Activated gamma-delta T cell treated with Interleukin-2 at 50 U/mL for 16 hours (primary cell): ENCODE results near the gene GRK2.
"Not testable (repeated sequence)": the region's sequence is repeated elsewhere in the genome, so short reads cannot be mapped to it uniquely, and the experiment has no call there.

Source experiments
- DNase-seq: peaks from one replicate; pipeline ENCODE4 v3.0.0-alpha.2; 2020

Gene GRK2

DNA sequence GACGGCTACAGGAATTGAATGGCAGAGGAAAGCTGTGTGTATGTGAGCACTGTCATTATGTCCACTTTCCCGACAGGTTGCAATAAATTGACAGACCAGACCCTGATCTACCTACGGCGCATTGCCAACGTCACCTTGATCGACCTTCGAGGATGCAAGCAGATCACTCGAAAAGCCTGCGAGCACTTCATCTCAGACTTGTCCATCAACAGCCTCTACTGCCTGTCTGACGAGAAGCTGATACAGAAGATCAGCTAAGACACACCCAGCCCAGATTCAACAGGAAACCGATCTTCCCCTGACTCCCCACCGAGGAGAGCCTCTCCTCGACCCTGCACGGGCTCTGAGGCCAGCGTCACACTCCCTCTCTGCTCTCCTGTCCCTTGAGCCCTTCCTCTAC lies 11.5 kb upstream of the GRK2 start:
- DNase-seq, result no peak

DNA sequence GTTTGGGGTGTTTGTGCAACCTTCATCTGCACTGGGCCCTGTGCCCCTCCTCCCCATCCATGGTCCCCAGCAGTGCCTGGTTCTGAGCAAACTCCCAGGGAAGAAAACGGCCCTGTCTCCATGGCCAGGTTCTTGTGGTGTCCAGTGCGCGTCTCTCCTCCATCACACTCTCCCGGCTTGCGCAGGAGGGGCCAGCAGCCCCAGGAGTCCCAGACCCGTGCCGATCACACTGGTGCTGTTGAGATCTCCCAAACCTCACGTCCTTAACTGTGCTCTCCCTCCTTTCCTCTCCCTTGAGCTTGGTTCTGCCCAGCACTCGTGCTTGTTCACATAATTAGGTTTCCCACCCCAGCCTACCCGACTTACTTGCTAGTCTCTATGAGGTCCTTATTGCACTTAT lies 10.9 kb upstream of the GRK2 start:
- no peak for DNase-seq

DNA sequence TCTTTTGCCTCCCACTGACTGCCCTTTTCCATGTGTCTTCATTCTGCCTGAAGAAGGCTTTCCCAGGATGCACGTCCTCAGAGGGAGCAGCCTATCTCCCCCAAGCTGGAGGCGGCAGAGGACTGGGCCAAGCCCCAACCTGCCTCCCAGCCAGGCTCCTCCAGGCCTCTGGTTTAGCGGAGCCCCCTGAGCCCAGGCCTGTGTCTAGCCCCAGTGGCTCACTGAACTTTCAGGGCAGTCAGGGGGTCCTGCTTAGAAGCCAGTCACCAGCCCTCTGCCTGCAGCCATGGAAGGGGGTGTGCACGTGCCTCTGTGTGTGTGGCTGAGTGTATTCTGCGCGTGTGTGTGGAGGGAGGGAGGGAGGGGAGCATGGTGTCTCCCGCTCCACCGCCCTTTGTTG lies 10.4 kb upstream of the GRK2 start:
- DNase-seq, result no peak

DNA sequence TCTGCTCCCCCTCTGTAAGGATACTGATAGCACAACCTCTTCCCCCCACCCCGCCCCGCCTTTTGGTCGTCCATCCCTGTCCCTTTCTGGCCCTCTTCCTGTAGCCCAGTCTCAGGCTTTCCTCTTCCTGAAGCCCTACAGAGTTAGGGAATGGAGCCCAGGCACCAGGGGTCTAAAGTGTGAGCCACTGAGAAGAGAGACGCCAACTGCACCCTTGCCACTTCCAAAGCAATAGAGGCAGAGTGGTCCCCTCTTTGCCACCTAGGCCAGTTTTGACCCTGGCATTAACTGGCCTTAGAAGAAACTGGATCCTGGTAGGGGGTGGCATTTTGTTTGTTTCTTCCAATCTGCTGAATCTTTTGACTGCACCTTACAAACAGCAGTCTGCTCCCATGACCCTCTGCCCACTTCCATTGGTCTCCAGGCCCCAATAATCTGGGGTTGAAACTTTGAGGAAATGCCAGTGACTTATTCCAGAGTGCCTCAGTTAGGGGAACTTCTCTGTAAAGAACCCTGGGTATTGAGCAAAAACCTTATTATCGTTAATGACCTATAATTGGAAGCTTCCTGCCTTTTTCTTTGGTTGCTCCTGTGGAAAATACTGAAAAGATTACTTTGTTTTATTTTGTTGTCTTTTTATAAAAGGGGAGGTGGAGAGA lies 9.7 kb upstream of the GRK2 start:
- no peak for DNase-seq

DNA sequence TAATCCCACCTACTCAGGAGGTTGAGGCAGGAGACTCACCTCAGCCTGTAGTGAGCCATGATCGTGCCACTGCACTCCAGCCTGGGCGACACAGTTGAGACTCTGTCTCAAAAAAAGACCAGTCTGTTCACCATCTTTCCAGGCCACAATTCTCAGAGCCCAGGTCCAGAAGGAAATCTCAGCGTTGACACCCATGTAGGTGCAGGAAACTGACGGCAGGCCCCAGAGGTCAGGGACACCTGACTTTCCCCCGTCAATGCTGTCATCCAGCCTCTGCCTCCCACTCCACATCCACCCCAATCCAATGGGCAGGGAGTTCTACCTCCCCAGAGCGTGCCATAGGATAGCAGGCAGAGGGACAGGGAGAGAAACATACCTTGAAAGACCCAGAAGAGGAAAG lies 5.9 kb upstream of the GRK2 start:
- DNase-seq, result no peak

DNA sequence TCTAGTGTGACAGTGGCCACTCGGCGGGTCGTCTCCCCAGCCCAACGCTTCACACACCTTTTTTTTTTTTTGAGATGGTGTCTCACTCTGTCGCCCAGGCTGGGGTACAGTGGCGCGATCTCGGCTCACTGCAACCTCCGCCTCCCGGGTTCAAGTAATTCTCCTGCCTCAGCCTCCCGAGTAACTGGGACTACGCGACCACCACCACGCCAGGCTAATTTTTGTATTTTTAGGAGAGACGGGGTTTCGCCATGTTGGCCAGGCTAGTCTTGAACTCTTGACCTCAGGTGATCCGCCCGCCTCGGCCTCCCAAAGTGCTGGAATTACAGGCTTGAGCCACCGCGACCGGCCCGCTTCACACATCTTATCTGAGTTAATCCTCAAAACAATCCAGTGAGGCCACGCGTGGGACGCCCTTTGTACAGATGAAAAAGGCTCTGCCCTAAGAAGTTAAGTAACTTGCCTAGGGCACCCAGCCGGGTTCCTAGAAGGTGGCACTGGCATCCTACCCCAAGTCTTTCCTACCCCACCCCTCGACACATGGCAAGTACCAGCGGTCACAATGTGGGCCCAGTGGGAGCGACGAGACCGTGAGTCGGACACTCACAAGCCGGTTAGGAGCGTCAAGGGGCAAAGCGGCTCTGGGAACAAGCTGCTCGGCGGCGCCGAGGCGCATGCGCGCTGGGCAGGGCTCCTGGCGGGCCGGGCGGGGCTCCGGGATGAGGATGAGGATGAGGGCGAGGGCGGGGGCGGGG lies 5.2 kb upstream of the GRK2 start:
- not testable (repeated sequence) for DNase-seq

DNA sequence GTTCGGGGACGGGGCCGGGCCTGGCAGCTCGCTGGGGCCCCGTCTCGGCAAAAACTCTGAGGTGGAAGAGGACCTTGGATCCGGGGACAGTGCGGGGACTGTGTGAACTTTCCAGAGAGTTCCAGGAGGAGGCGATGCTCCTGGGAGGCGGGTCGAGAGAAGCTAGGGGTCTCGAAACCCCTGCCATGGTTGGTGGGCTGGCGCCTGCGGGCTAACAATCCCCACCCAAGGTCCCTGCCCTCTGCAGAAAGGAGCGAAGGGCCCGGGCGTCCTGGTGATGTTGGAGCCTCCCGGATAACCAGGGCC lies 4.7 kb upstream of the GRK2 start:
- DNase-seq, result no peak

DNA sequence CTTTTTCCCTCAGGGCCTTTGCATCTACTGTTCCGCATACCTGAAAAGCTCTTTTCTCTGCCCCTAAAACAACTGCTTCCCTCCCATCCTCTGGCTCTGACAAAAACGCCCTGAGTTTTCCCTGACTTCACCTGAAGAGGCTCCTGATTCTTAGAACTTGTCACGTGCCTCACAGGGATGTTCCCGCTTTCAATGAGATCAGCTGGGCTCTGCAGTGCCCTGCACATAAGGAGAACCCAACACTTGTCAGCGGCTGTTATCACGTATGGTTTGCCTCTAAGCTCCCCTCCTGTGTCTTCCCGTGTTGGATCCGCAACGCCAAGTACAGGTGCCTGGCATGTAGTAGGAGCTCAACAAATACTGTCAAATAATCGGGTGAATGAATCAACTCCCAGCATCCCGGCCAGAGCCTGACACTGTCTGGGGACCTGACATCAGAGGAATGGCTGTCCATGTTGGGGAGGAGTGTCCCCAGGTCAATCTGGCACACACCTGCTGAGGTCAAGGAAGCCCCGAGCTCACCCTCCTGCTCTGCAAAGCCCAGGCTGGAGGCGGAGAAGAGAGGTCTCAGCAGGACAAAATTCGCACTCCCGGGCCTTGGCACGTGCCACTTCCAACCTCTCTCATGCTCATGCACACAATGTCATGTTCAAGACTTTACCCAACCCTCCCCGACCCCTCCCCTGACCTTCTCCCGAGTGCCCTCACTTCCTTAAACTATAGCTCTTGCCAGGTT lies 4.2 kb upstream of the GRK2 start:
- DNase-seq, result no peak

DNA sequence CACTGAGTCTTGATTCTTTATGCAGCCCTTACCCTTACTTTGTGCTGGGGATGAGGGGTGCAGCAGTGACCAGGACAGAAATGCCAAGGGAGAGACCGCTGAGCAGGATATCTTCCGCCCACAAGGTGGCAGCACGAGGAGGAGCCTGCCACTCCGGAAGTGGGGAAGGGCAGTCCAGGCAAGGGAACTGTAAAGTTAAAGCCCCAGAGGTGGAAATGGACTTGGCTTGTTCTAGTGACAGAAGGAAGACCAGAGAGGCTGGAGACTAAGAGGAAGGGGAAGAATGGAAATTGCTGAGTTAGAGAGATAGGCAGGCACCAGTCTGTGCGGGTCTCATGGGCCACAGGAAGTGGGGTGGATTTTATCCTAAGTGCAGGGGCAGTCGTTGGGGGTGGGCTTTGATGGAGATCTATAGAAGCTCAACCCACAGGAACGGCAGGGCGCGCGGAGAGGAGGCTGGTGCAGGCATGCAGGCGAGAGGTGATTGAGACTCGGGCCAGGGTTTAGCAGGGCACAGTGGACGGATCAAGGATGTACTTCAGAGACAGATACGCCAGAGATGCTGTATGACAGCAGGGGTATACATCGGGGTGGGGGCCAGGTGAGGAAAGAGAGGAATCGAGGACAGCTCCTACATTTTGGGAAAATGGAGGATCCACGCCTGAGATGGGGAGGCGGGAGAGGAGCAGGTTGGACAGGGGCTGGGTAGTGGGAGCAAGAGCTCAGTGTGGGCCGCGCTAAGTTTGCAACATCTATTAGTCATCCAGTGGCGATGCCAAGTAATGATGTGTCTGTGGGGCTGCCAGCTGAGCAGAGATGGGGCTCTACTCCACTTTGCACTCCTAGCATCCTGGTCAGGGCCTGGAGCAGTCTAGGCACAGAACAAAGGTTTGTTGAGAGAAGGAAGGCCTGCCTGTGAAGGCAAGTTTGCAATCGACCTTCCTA lies 3.3 kb upstream of the GRK2 start:
- peak; percentile 76 for DNase-seq

DNA sequence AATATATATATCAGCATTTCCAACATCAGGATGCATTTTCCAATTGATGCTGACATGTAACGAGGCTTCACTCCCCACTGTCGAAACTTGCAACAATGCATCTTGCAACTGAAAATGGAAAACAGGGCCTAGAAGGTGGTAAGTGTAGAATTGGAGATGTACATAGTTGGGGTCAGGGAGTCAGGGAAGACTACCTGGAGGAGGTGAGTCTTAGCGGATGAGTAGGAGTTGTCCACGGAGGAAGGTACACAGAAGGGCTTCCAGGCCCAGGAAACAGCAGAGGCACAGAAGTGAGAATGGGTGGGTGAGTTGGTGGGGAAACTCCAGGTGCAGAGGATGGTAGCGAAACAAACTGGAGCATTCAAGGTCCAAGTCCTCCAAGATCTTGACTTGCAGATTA lies 2.0 kb upstream of the GRK2 start:
- no peak for DNase-seq

DNA sequence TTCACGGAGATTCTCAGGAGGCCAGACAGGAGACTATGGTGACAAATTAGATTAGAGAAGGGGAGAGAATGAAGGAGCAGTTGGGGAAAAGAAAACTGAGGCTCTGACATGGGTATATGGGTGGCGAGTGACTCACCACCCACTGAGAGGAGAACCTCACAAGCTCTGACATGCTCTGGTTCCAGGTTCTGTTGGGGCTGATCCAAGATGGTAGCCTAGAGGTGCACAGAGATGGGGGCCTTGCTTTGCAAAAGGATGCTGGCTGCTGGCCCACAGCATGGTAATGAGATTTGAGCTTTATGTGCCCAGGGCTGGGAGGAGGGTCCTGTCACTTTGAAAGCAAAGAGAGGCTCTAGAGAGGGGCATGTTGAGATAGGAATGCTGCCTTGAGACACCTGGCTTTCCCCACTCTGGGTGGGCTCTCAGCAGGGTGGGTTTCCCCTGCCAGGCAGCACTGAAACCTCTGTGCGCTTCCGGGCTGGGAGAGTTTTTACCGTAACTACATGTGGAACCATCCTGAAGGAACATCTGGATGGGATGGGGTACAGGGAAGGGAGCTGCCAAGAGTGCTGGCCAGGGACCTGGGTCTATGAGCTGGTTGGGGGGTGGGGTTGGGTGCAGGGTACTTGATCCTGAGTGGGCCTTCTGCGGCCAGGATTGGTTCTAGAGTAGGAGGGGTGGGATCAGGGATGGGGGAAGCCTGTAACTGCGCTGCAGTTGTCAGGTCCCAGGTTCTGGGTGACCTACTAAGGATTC lies 1.2 kb upstream of the GRK2 start:
- DNase-seq, result no peak

DNA sequence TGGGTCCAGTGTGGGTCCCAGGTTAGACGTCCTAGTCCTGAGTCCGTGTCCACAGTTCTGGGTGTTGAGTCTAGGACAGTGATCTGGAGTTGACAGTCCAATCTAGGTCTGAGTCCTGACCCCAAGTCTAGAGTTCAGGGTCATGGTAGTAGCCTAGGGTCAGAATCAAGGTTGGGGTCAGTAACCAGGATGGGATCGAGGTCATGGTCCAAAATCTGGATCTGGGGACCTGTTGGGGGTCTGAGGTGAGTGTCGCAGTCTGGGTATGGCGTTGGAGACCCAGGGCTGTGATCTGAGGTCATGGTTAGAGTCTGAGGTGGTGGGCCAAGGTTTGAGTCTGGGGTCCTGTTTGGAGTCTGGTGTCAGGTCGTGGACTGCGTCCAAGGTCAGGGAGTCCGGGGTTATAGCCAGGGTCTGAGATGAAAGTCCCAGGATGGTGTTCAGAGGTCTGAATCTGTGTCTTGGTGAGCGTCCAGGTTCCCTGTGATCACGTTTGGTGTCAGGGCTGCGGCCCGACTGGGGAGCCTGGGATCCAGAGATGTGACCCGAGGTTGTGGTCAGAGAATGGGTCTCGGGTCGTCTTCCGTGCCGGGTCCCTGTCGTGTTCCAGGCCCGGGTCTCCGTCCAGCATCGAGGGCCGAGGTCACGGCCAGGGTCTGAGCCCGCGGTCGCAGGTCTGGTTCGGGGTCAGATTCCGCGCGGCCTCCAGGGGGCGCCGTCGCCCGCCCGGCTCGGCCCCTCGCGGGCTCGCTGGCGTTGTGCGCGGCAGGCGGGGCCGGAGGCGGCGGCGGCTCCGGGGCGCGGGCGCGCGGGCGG lies 432 bp upstream of the GRK2 start:
- peak; percentile 77 for DNase-seq

DNA sequence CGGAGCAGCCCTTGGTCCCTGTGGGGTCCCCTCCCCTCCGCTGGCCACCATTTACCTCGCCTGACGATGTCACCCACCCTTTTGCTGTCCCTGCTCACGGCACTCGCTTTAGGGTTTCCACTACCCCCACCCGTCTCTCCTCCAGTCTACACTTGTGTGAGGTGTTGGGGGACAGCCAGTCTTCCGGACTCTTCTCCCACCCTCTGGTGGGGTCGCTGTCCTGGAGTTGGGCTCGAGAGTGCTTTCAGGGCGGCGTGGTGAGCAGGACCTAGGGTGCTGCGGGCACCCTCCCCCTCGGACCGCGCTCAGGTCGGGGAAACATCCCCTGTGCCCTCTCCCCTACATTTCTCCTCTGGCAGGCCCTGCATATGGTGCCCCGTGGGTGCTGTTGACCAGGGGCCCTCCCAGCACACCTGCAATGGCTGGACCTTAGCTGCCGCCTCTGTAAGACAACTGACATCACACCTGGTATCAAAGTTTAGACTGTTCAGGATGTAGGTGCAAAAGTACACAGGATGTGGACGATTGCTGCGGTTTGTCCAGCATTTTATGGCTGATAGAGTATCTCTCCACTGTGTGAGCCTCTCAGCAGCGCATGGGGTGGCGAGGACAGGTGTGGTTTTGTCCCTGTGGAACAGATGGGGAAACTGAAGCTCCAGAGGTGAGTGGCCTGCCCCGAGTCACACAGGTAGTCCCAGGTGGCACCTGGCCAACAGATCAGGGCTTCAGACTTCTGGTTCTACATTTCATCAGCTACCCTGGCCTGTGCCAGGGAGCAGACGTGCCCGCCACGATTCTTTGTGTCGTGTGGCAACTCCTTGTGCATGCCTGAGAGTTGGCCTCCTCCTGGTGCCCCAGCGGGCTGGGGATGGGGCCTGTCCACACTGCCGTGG lies 1.2 kb downstream of the GRK2 start:
- DNase-seq, result no peak

DNA sequence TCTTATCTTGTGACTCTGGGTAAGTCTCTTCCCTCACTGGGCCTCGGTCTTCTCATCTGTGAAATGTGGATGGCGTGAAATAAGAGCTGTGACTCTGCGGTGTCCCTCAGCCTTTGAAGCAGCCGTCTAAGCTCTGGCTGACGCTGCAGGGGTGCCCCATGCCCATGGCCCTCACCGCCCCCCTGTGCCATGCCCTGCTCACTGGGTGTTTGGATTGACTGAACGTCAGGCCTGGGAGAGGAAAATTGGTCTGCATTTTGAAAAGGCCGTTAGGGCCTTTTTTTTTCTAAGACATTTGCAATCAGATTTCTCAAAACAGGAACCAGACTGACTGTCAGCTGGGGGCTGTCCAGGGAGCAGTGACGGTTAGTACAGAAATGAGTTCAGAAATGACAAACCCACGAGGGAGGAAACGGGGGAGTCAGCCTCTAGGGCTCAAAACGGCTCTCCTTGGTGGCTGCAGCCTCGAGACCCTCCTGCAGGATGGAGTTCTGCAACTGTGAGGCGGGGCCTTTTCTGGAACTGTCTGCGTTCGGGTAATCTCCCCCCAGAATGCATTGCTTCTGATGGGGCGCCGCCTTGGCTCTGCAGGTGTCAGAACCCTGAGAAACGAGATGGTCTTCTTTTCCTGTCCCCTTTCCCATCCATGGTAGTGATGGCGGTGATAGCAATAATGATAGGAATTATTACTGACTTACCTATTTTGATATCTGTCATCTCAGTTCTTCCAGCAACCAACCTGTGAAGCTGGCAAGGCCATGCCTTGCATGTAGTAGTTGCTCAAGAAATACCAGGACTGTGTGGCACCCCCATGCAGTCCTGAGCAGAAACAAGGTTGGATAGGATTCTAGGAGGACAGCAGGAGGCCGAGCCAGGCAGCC lies 2.0 kb downstream of the GRK2 start:
- peak; percentile 62 for DNase-seq

DNA sequence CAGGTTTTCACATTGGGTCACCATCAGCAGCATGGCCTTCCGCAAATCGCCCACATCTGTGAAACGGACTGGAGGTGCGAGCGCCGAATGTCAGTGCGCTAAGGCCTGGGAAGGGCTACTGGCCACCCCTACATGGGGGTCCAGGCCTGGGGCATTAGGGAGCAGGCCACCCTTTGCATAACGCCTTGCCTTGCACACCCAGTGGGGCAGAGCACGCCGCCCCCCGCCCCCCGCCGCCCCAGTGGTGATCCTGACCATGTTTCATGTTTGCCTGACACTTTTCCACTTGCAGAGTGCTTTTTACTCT lies 2.6 kb downstream of the GRK2 start:
- no peak for DNase-seq

DNA sequence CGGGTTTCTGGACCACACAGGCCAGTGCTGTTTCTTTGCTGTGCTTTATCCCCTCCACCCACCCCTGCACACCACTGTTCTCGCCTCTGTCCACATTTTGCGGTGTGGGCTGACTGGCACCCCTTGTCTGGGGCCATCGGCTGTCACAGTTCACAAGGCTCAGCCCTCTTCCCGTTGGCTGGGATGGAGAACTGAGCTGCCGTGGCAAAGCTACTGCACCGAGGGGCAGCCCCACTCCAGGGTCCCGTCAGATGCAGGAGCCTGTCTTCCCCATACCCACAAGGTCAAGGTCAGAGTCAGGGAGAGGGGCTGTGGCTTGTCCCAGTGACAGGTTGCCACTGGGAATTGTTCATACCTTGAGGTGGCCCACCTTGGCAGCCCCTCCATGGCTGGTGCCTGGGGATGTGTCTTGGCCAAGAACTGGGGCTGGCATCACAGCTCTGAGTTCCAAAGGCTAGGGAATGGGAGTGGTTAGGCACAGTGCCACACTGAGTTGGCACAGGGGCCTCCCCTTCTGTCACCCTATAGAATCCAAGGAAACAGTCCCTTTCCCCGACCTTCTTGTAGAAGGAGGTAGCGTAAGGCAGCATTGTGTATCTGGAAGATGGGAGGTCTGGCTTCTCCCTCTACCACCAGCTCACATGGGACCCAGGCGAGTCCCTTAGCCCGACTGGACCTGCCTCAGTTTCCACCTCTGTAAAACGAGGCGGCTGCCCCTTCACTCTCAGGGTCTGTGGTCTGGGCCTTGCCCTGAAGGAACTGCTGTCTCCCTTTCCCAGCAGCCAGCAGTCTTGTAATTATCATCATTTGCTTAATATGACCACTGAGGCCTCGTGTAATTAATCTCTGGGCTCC lies 3.4 kb downstream of the GRK2 start:
- no peak for DNase-seq

DNA sequence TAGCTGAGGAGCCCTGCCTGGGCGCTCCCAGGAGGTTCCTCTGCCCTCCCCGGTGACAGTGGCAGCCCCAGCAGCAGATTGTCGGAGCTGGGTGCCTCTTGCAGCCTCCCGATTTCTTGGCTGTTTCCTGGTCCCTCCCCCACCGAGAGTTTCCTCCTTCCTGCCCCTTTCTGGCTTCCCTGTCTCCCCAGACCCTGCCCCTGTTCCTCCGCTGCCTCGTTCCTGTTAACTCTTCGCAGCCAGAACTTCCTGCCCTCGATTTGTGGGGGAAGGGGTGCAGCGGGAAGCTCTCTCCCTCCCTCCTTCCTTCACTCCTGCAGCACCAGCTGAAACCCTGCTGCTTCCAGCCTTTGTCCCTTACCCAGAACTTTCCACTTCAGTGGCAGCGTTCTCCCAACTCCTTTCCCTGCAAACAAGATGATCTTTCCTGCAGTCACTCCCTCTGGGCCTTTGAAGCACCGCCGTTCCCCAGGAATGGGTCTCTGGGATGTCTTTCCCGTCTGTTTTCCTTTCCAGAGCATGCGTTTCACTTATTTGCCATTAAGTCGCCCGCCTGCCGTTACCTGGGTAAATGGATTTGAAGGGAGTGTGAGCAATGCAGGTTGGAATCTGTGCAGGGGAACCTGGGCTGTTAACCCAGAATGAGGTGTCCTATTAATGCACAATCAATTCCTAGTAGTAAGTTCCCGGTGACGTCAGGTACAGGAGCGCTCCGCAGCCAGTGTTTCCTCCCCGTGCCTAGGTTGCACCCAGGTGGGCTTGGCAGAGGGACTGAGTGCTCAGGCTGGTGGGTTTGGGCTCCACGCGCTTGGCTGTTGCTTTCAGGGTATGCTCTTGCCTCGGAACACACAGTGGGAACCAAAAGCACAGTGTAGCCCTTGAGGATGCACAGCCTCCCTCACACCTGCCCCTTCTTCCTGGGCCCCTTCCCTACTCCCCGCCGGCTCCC lies 4.3 kb downstream of the GRK2 start:
- no peak for DNase-seq

DNA sequence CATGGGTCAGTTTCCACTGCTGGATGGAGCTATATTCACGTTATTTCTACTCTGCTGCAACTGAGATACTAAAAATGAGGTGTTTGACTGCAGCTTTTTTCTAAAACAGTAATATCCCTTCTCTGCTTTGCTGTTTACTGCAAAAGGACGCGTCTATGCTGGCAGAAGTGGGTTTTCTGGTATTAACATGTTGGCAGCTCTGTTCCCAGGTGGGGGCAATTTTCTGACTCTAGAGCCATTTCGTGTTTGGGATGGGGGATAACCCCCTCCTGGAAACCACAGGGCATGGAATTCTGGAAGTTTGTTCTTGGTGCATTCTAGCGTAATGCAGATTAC lies 4.9 kb downstream of the GRK2 start:
- no peak for DNase-seq
